ENCODE results near the gene MRPL28. TPM values are rescaled to one million over a fixed set of nuclear protein-coding genes. Genes with fewer than 3 reads are reported as not detected.

The MRPL28 gene
- total RNA-seq, 1 experiment from 2014 or later, result 61.4 TPM

- DNase-seq (ENCODE audit: low read depth, low spot score) (no peak), ATAC-seq (peak; percentile 29)
- peaks cover 45% of the 10 kb centered on the region for H3K79me2 ChIP-seq (ENCODE audit: insufficient read depth, low read length)
- ChIA-PET POLR2A (interaction anchor here (1.0 kb wide), 1 partner anchor 122 kb away, joined by 3 read pairs; no protein-coding TSS in a partner anchor), RAD21 (ENCODE audit: low non-redundant PET in 1 of 2, low total read pairs in 2 of 2, uncharacterized antibody in 2 of 2, unreplicated experiment in 2 of 2) (interaction anchor here in 1 of 2 experiments (0.6 to 1.0 kb wide), 2 partner anchors 10 to 183 kb away, joined by 4 to 6 read pairs; no protein-coding TSS in a partner anchor), CTCF (interaction anchor here (1.0 kb wide), 1 partner anchor 10 kb away, joined by 10 read pairs; no protein-coding TSS in a partner anchor)
- H3K9me2 ChIP-seq (ENCODE audit: insufficient read depth), result no peaks in the 10 kb centered on the region
- BruUV-seq (replicated peaks), result no TSS peak
- 0 out of 4 replicates have a peak, but pooled peaks cover 0 to 4% of the 10 kb centered on the region in 2 experiments for H3K36me3 ChIP-seq (ENCODE audit: control insufficient read depth in 1 of 2, insufficient read depth in 2 of 2, low read length in 2 of 2)
- peaks cover 2 to 7% of the 10 kb centered on the region in 2 experiments; a peak in 1 of 4 replicates for H3K4me1 ChIP-seq (ENCODE audit: control insufficient read depth in 1 of 2, insufficient read depth in 2 of 2, low read length in 2 of 2)
- H3K4me2 ChIP-seq (ENCODE audit: low read length), result peak overlapping the region; percentile 66
- peak overlapping the region; percentile 54 to 63 for H3K4me3 ChIP-seq (replicated peaks in 1 of 2; ENCODE audit: low read depth in 1 of 2, low read length in 2 of 2)
- no peaks in the 10 kb centered on the region for H3K27me3 ChIP-seq (ENCODE audit: insufficient read depth, low read length)
- no peaks in the 10 kb centered on the region for H4K20me1 ChIP-seq (ENCODE audit: insufficient read depth)
- H3K9ac ChIP-seq (ENCODE audit: low read length), result peak overlapping the region; percentile 70
- no peak overlapping the region for H2AFZ ChIP-seq (ENCODE audit: low read depth, low read length, poor library complexity, severe bottlenecking)
- H3K27ac ChIP-seq (ENCODE audit: low read depth, low read length), result peak overlapping the region; percentile 59; the same call in 1 of the 2 replicates
- H3K9me3 ChIP-seq (ENCODE audit: control insufficient read depth in 1 of 2, insufficient read depth in 1 of 2, low read depth in 1 of 2, low read length in 2 of 2), result no peaks in the 10 kb centered on the region
- peak; percentile 59; the same call in 1 of the 2 replicates for TF ChIP-seq ZFX (IDR thresholded peaks at IDR 0.05)
- TF ChIP-seq ELF1 (IDR thresholded peaks at IDR 0.05; ENCODE audit: borderline replicate concordance, low read depth), result no peak
- intact Hi-C loops (cut with micrococcal nuclease), result loop anchor here (5.0 kb wide), 1 partner anchor 125 kb away; the partner anchor contains the start of gene LUC7L
Observed at GRCh38 chr16:351804-352520, 18.4 kb downstream of the MRPL28 start.

GRCh38 chr16:350203-350602 is 20.1 kb downstream of the MRPL28 start:
- no peaks in the 10 kb centered on the region for H3K27me3 ChIP-seq (ENCODE audit: insufficient read depth, low read length)
- POLR2A ChIA-PET, result no interaction called here
- intact Hi-C loops (cut with micrococcal nuclease), result loop anchor here (5.0 kb wide), 1 partner anchor 123 kb away; the partner anchor contains the start of gene LUC7L
- CTCF ChIA-PET, result no interaction called here
- no peak overlapping the region for H2AFZ ChIP-seq (ENCODE audit: low read depth, low read length, poor library complexity, severe bottlenecking)
- TF ChIP-seq CTCF (IDR thresholded peaks at IDR 0.05 in 2 of 3, conservative IDR thresholded peaks at IDR 0.05 in 1 of 3; ENCODE audit: borderline replicate concordance in 1 of 3, insufficient read depth in 1 of 3, low read depth in 2 of 3, low read length in 2 of 3), result no peak
- H3K79me2 ChIP-seq (ENCODE audit: insufficient read depth, low read length), result peaks cover 61% of the 10 kb centered on the region
- no peak for ATAC-seq
- BruUV-seq (replicated peaks), result TSS peak; percentile 62
- H3K4me3 ChIP-seq (replicated peaks in 1 of 2; ENCODE audit: low read depth in 1 of 2, low read length in 2 of 2), result no peak overlapping the region
- no peak overlapping the region for H3K27ac ChIP-seq (ENCODE audit: low read depth, low read length)
- H3K4me2 ChIP-seq (ENCODE audit: low read length), result no peak overlapping the region
- no peaks in the 10 kb centered on the region for H3K9me3 ChIP-seq (ENCODE audit: control insufficient read depth in 1 of 2, insufficient read depth in 1 of 2, low read depth in 1 of 2, low read length in 2 of 2)
- H3K36me3 ChIP-seq (ENCODE audit: control insufficient read depth in 1 of 2, insufficient read depth in 2 of 2, low read length in 2 of 2), result peaks cover 0 to 11% of the 10 kb centered on the region in 2 experiments; a peak in 1 of 4 replicates
- H4K20me1 ChIP-seq (ENCODE audit: insufficient read depth), result no peaks in the 10 kb centered on the region
- no peak for DNase-seq (ENCODE audit: low read depth, low spot score)
- H3K9ac ChIP-seq (ENCODE audit: low read length), result no peak overlapping the region
- no peaks in the 10 kb centered on the region for H3K9me2 ChIP-seq (ENCODE audit: insufficient read depth)
- RAD21 ChIA-PET (ENCODE audit: low non-redundant PET in 1 of 2, low total read pairs in 2 of 2, uncharacterized antibody in 2 of 2, unreplicated experiment in 2 of 2), result no interaction called here
- H3K4me1 ChIP-seq (ENCODE audit: control insufficient read depth in 1 of 2, insufficient read depth in 2 of 2, low read length in 2 of 2), result peaks cover 2 to 7% of the 10 kb centered on the region in 2 experiments; a peak in 1 of 4 replicates

Data from HCT116 (cell line).